GM18868 (cell line): ENCODE measurements around the gene TULP4.
"Not testable (repeated sequence)": the region's sequence is repeated elsewhere in the genome, so short reads cannot be mapped to it uniquely, and the experiment has no call there.

Experiments
- ATAC-seq: cut with Tn5 transposase; IDR thresholded peaks from one replicate; pipeline ENCODE4 v1.9.1; 2021; ENCODE audit warnings: mild to moderate bottlenecking, moderate library complexity; ENCODE audit not compliant: unreplicated experiment

TULP4 gene

GRCh38 chr6:158388727-158389126, 76.5 kb downstream of the TULP4 start:
- no peak for ATAC-seq

- no peak for ATAC-seq
Measured at GRCh38 chr6:158389193-158389919, 77.1 kb downstream of the TULP4 start.

GRCh38 chr6:158391276-158391675, 79.0 kb downstream of the TULP4 start:
- ATAC-seq, result no peak

GRCh38 chr6:158391977-158392376, 79.7 kb downstream of the TULP4 start:
- ATAC-seq, result not testable (repeated sequence)

GRCh38 chr6:158396136-158396535, 83.9 kb downstream of the TULP4 start:
- no peak for ATAC-seq

GRCh38 chr6:158397578-158397977, 85.3 kb downstream of the TULP4 start:
- no peak for ATAC-seq

- no peak for ATAC-seq
Measured at GRCh38 chr6:158398252-158399024, 86.2 kb downstream of the TULP4 start.

GRCh38 chr6:158399040-158399700, 86.9 kb downstream of the TULP4 start:
- no peak for ATAC-seq

- ATAC-seq, result no peak
Measured at GRCh38 chr6:158402184-158402583, 89.9 kb downstream of the TULP4 start.

GRCh38 chr6:158405321-158405831, 93.1 kb downstream of the TULP4 start:
- not testable (repeated sequence) for ATAC-seq

GRCh38 chr6:158405933-158406332, 93.7 kb downstream of the TULP4 start:
- ATAC-seq, result no peak

- ATAC-seq, result no peak
Measured at GRCh38 chr6:158406736-158407135, 94.5 kb downstream of the TULP4 start.

- no peak for ATAC-seq
Measured at GRCh38 chr6:158408013-158408412, 95.7 kb downstream of the TULP4 start.

GRCh38 chr6:158408552-158409130, 96.4 kb downstream of the TULP4 start:
- ATAC-seq, result no peak

- no peak for ATAC-seq
Measured at GRCh38 chr6:158409451-158409850, 97.2 kb downstream of the TULP4 start.

- no peak for ATAC-seq
Measured at GRCh38 chr6:158410784-158411183, 98.5 kb downstream of the TULP4 start.

- no peak for ATAC-seq
Measured at GRCh38 chr6:158411998-158412397, 99.7 kb downstream of the TULP4 start.

GRCh38 chr6:158413028-158413427, 100.8 kb downstream of the TULP4 start:
- ATAC-seq, result no peak

GRCh38 chr6:158413814-158414565, 101.7 kb downstream of the TULP4 start:
- no peak for ATAC-seq

GRCh38 chr6:158414851-158415262, 102.6 kb downstream of the TULP4 start:
- no peak for ATAC-seq
